ENCODE measurements around the gene KCND1.

The KCND1 gene

DNA sequence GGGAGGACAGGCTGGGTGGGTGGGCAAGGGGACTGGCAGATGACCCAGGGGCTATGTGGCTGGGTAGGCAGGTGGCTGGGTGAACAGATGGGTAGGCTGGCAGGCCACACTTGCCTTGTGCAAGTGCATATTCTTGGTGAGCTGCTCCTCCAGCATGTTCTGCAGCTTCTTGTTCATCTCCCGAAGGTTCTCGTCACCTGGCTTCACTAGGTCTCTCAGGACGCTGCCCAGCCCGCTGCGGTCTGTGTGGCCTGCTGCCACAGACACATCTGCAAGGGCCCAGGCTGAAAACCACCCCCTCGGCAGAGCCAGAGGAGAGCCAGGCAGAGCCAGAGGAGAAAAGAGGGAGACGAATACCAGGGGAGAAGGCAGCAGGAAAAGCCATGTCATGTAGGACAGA lies 3.4 kb upstream of the KCND1 start:
- no peak for DNase-seq (ENCODE audit: low read depth)
- TF ChIP-seq, protein P1, sequence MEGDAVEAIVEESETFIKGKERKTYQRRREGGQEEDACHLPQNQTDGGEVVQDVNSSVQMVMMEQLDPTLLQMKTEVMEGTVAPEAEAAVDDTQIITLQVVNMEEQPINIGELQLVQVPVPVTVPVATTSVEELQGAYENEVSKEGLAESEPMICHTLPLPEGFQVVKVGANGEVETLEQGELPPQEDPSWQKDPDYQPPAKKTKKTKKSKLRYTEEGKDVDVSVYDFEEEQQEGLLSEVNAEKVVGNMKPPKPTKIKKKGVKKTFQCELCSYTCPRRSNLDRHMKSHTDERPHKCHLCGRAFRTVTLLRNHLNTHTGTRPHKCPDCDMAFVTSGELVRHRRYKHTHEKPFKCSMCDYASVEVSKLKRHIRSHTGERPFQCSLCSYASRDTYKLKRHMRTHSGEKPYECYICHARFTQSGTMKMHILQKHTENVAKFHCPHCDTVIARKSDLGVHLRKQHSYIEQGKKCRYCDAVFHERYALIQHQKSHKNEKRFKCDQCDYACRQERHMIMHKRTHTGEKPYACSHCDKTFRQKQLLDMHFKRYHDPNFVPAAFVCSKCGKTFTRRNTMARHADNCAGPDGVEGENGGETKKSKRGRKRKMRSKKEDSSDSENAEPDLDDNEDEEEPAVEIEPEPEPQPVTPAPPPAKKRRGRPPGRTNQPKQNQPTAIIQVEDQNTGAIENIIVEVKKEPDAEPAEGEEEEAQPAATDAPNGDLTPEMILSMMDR (IDR thresholded peaks at IDR 0.05; ENCODE audit: low read length, missing control alignments), result no peak
- H3K4me3 ChIP-seq (replicated peaks; ENCODE audit: low read depth, low read length), result no peak overlapping the region

DNA sequence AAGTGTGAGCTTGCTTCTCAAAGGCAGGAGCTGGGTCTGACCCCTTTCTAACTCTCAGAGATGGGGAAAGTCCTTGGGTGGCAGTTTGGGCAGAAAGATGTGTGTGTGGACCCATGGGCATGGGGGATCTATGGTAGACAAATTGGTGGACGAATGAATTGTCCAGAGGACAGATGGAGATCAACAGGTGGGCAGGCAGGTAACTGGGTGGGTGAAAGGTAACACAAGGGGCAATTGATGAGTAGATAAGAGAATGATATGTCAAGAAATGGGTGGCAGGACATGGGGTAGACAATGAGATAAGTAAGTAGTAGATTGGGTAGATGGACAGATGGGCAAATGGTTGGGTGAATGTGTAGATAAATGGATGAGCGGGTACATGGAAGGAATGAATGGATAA lies 2.9 kb upstream of the KCND1 start:
- TF ChIP-seq, protein P1 (IDR thresholded peaks at IDR 0.05; ENCODE audit: low read length, missing control alignments), result no peak
- no peak overlapping the region for H3K4me3 ChIP-seq (replicated peaks; ENCODE audit: low read depth, low read length)
- DNase-seq (ENCODE audit: low read depth), result no peak

DNA sequence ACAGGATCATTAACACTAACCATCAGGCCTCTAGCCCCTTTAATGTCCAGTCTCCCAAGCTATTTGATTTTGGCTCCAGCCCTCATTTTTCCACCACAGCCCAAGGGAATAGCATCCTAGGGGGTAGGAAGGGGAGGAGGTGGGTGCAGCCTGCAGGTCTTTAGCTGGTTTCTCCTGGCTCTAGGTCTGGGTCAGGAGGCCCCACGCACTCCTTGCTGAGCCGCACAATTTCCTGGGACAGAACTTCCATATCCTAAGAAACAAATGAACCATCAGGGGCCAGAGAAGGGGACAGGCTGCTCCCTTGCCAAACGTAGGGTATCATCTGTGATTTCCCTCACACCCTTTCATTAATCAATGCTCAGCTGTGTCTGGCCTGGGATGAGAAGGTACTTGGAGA lies 2.4 kb upstream of the KCND1 start:
- TF ChIP-seq, protein P1 (IDR thresholded peaks at IDR 0.05; ENCODE audit: low read length, missing control alignments), result no peak

DNA sequence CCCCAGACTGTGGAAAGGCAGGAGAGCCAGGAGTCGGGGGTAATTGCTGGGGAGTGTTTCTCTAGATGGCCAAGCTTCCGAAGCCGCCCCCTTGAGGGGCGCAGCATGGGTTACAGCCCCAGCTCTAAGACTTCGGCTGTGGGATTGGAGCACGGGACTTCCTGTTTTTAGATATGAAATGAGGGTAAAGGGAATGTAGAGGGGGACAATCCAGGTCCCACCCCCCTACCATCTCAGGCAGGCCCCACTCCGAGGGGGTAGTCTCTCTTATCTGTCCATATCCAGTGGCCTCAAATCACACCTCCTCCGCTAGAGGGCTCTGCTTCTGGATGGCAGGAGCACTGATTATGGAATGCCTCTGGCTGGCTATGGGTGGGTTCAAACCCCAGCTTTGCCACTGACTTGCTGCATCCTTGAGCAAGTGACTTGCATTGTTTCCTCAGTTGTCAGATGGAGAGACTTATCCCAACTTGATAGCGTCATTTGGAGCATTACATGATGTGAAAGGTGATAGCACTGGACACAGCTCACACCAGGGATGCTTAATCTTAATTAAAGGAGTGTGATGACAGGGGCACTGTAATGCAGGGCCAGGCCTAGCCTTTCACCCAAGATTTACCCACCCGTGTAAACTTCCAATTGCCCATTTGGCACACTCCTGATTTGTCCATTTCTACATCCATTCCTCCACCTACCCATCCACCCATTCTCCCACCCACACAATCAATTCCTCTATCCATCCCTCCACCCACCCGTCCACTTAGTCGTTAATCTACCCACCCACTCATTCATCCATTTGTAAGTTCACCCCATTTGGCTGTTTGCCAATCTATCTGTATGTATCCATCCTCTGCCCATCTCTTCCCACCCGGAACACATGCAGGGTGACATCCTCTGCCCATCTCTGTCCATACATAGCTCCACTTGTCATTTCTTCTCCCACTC lies 848 bp upstream of the KCND1 start:
- peak overlapping the region; percentile 51 for H3K4me3 ChIP-seq (replicated peaks; ENCODE audit: low read depth, low read length)
- TF ChIP-seq, protein P1 (IDR thresholded peaks at IDR 0.05; ENCODE audit: low read length, missing control alignments), result peak; percentile 55
- peak; percentile 57 for DNase-seq (ENCODE audit: low read depth)

More for the DNA sequence above, 2.4 kb upstream of the KCND1 start:
- DNase-seq (ENCODE audit: low read depth), result no peak
- H3K4me3 ChIP-seq (replicated peaks; ENCODE audit: low read depth, low read length), result no peak overlapping the region

DNA sequence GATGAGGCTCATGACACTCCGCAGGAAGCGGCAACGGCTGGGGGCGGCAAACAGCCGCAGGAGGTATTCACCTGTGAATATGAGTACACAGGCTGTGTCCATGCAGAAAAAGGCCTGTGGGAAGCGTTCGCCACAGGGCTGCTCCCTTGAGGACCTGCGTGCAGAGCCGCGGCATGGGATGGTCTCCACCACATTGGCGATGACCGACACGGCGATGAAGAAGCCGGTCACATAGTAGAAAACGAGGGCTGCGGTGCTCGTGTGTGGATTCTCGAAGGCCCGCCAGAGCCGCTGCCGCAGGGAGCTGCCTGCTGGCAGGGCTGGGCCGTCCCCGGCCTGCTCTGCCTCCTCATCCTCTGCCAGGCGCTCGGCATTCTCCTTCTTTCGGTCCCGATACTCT lies 2.2 kb downstream of the KCND1 start:
- DNase-seq (ENCODE audit: low read depth), result no peak
- TF ChIP-seq, protein P1 (IDR thresholded peaks at IDR 0.05; ENCODE audit: low read length, missing control alignments), result no peak
- H3K4me3 ChIP-seq (replicated peaks; ENCODE audit: low read depth, low read length), result no peak overlapping the region

DNA sequence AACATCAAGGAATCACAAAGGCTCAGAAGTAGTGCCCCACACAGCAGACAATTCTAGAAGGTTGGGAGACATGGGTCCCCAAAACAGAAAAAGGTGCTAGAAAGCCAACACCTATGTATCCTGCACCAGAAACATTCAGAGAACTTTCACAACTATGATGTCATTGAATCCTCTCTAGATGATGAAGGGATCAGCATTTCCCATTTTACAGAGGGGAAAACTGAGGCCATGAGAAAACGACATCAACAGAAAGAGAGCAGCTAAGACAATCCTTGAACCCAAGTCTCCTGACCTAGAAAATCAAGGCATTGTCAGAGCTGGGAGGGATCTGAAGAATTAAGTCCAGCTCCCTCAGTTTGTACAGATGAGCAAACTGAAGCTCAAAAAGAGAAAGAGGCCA lies 3.3 kb downstream of the KCND1 start:
- no peak for DNase-seq (ENCODE audit: low read depth)
- TF ChIP-seq, protein P1 (IDR thresholded peaks at IDR 0.05; ENCODE audit: low read length, missing control alignments), result no peak
- H3K4me3 ChIP-seq (replicated peaks; ENCODE audit: low read depth, low read length), result no peak overlapping the region
